Natural killer cell (primary cell): ENCODE results near the gene EYS. TPM values are rescaled to one million over a fixed set of nuclear protein-coding genes. Genes with fewer than 3 reads are reported as not detected.

Experiments
- ATAC-seq, 3 donors: fragments of 150-1000 bp in 2 of 3; fragments of 200-7000 bp in 1 of 3; cut with Tn5 transposase; 1 replicate in 1 of 3; 2 replicates in 2 of 3; pipeline ENCODE4 v1.10.0; 2021; ENCODE audit warnings: mild to moderate bottlenecking in 2 of 3, moderate library complexity in 2 of 3
- DNase-seq, 2 donors: peaks; one replicate each; pipeline versions ENCODE4 v3.0.0 to v3.0.0-alpha.2; 2013 to 2021; ENCODE audit warnings: mixed read lengths in 1 of 2
- H3K27ac ChIP-seq: one replicate; pipeline ENCODE4 v1.5.1; 2013; ENCODE audit warnings: mild to moderate bottlenecking, low read length
- H3K27me3 ChIP-seq: one replicate; pipeline ENCODE4 v1.6.1; 2013; ENCODE audit warnings: low read length; ENCODE audit not compliant: control insufficient read depth, insufficient read depth
- H3K36me3 ChIP-seq: one replicate; pipeline ENCODE4 v1.6.1; 2013; ENCODE audit warnings: low read length; ENCODE audit not compliant: control insufficient read depth, insufficient read depth
- H3K4me1 ChIP-seq: one replicate; pipeline ENCODE4 v1.6.1; 2013; ENCODE audit warnings: low read length; ENCODE audit not compliant: control insufficient read depth, insufficient read depth
- H3K4me3 ChIP-seq: one replicate; pipeline ENCODE4 v1.5.1; 2013; ENCODE audit warnings: low read length
- H3K9me3 ChIP-seq: one replicate; pipeline ENCODE4 v1.6.1; 2013; ENCODE audit warnings: low read length; ENCODE audit not compliant: control insufficient read depth, insufficient read depth
- H3K27ac Mint-ChIP-seq, 2 donors: one replicate each; pipeline ENCODE4 v1.8.0; 2022; ENCODE audit warnings: mild to moderate bottlenecking in 2 of 2, mixed read lengths in 2 of 2, moderate library complexity in 1 of 2
- H3K27me3 Mint-ChIP-seq, 2 donors: one replicate each; pipeline ENCODE4 v1.8.0; 2022; ENCODE audit warnings: low read depth in 2 of 2, mixed read lengths in 2 of 2
- H3K36me3 Mint-ChIP-seq: one replicate; pipeline ENCODE4 v1.8.0; 2022; ENCODE audit warnings: mixed read lengths
- H3K4me1 Mint-ChIP-seq, 2 donors: one replicate each; pipeline ENCODE4 v1.8.0; 2022; ENCODE audit warnings: mixed read lengths in 2 of 2
- H3K4me3 Mint-ChIP-seq: one replicate; pipeline ENCODE4 v1.8.0; 2022; ENCODE audit warnings: mild to moderate bottlenecking, moderate library complexity, mixed read lengths
- H3K9me3 Mint-ChIP-seq, 2 donors: one replicate each; pipeline ENCODE4 v1.8.0; 2022; ENCODE audit warnings: mixed read lengths in 2 of 2
- CTCF ChIP-seq: fragments of 200-600 bp; IDR thresholded peaks from one replicate; pipeline ENCODE4 v1.8.0; 2022; ENCODE audit warnings: antibody characterized with exemption
- WGBS: methylation state at CpG from one replicate; pipeline ENCODE4 v1.1.7; 2013; ENCODE audit warnings: missing lambda C conversion rate; ENCODE audit not compliant: insufficient coverage; 5-methylcytosine and 5-hydroxymethylcytosine counted together
- intact Hi-C: fragments of 100-400 bp; cut with micrococcal nuclease; formaldehyde crosslinking; loops from one replicate; pipeline ENCODE4 v1.14.2; 2022
- total RNA-seq, 4 donors: library from RNA; stranded (reverse); fragments of 120-200 nt in 1 of 4; gene quantifications; one replicate each; pipeline versions ENCODE4 v1.2.3 to v1.2.4, GENCODE V29; 2013 to 2022

EYS gene
- total RNA-seq, 3 donors from 2014 or later (not counting 1 experiment from before 2014, with no cell fraction given) = 0.55 TPM; not detected in 2

- no CpG with 5 or more reads among the region's 4 CpGs for WGBS
- no peaks in the 10 kb centered on the region for H3K36me3 ChIP-seq
- no peak overlapping the region for H3K27ac ChIP-seq
- intact Hi-C loops = no loop called here
- H3K4me3 ChIP-seq = no peak overlapping the region
- H3K27me3 ChIP-seq = no peaks in the 10 kb centered on the region
- no peaks in the 10 kb centered on the region for H3K9me3 ChIP-seq
- no peak overlapping the region for H3K27ac Mint-ChIP-seq
- no peak for TF ChIP-seq CTCF
- no peaks in the 10 kb centered on the region for H3K4me1 ChIP-seq
- DNase-seq (no peak), ATAC-seq (no peak)
- H3K9me3 Mint-ChIP-seq = peaks cover 15 to 16% of the 10 kb centered on the region in 2 donors
- no peaks in the 10 kb centered on the region for H3K36me3 Mint-ChIP-seq
- H3K27me3 Mint-ChIP-seq = no peaks in the 10 kb centered on the region
- H3K4me3 Mint-ChIP-seq = no peak overlapping the region
- no peaks in the 10 kb centered on the region for H3K4me1 Mint-ChIP-seq
Observed at GRCh38 chr6:64122712-64123375, 1584.2 kb downstream of the EYS start.

GRCh38 chr6:64121011-64121565 lies 1585.9 kb downstream of the EYS start:
- DNase-seq (no peak), ATAC-seq (no peak)
- 100% methylated on average over 1 of the region's 3 CpGs for WGBS
- intact Hi-C loops = no loop called here
- Histone ChIP-seq H3K36me3 (no peaks in the 10 kb centered on the region), H3K27ac (no peak overlapping the region), H3K4me1 (no peaks in the 10 kb centered on the region), H3K9me3 (no peaks in the 10 kb centered on the region), H3K4me3 (no peak overlapping the region), H3K27me3 (no peaks in the 10 kb centered on the region)
- H3K4me3 Mint-ChIP-seq = no peak overlapping the region
- no peaks in the 10 kb centered on the region for H3K27me3 Mint-ChIP-seq
- no peaks in the 10 kb centered on the region for H3K36me3 Mint-ChIP-seq
- no peak overlapping the region for H3K27ac Mint-ChIP-seq
- H3K9me3 Mint-ChIP-seq = peaks cover 16 to 27% of the 10 kb centered on the region in 2 donors
- no peaks in the 10 kb centered on the region for H3K4me1 Mint-ChIP-seq
- TF ChIP-seq CTCF = no peak

- DNase-seq (no peak), ATAC-seq (no peak)
- Histone ChIP-seq H3K36me3 (no peaks in the 10 kb centered on the region), H3K27me3 (no peaks in the 10 kb centered on the region), H3K27ac (no peak overlapping the region), H3K4me1 (no peaks in the 10 kb centered on the region), H3K9me3 (peaks cover 7% of the 10 kb centered on the region), H3K4me3 (no peak overlapping the region)
- 100% methylated on average over 1 of the region's 3 CpGs for WGBS
- intact Hi-C loops = no loop called here
- Mint-ChIP-seq H3K4me3 (no peak overlapping the region), H3K27me3 (no peaks in the 10 kb centered on the region), H3K4me1 (no peaks in the 10 kb centered on the region), H3K36me3 (no peaks in the 10 kb centered on the region), H3K9me3 (peaks cover 13 to 23% of the 10 kb centered on the region in 2 donors), H3K27ac (no peak overlapping the region)
- no peak for TF ChIP-seq CTCF
Observed at GRCh38 chr6:64113704-64114103, 1593.3 kb downstream of the EYS start.

- no peak overlapping the region for H3K27ac Mint-ChIP-seq
- no peaks in the 10 kb centered on the region for H3K9me3 ChIP-seq
- no peaks in the 10 kb centered on the region for H3K27me3 Mint-ChIP-seq
- no peak overlapping the region for H3K27ac ChIP-seq
- H3K36me3 ChIP-seq = no peaks in the 10 kb centered on the region
- no peaks in the 10 kb centered on the region for H3K4me1 Mint-ChIP-seq
- intact Hi-C loops = no loop called here
- no peak overlapping the region for H3K4me3 Mint-ChIP-seq
- no peak for DNase-seq
- TF ChIP-seq CTCF = no peak
- H3K4me1 ChIP-seq = no peaks in the 10 kb centered on the region
- H3K36me3 Mint-ChIP-seq = peaks cover 7% of the 10 kb centered on the region
- no peaks in the 10 kb centered on the region for H3K27me3 ChIP-seq
- no peak overlapping the region for H3K4me3 ChIP-seq
- H3K9me3 Mint-ChIP-seq = peaks cover 11 to 15% of the 10 kb centered on the region in 2 donors
- ATAC-seq = no peak
Observed at GRCh38 chr6:64104051-64104450, 1603.0 kb downstream of the EYS start.
